GM21360 (cell line): Measurements from ENCODE around the gene SF1.

ENCODE experiments used
- ATAC-seq: cut with Tn5 transposase; IDR thresholded peaks from one replicate; pipeline ENCODE4 v1.9.1; 2021; ENCODE audit warnings: mild to moderate bottlenecking, moderate library complexity; ENCODE audit not compliant: unreplicated experiment

SF1 gene

GRCh38 chr11:64714666-64715065, 63.7 kb downstream of the SF1 start:
- ATAC-seq = no peak
